SK-N-MC (cell line): Measurements from ENCODE around the gene B9D2.

Experiments used
- EZH2 ChIP-seq: fragments of 200-600 bp; sonication (generic); IDR thresholded peaks from one replicate; pipeline ENCODE4 v1.6.1; 2017; ENCODE audit warnings: antibody characterized with exemption
- POLR2AphosphoS5 ChIP-seq: IDR thresholded peaks from 2 replicates; pipeline ENCODE4 v1.6.1; 2012; ENCODE audit warnings: mild to moderate bottlenecking, low read depth, low read length, borderline replicate concordance

GRCh38 chr19:41316306-41316920 is 47.5 kb downstream of the B9D2 start:
- TF ChIP-seq EZH2 (no peak), POLR2AphosphoS5 (no peak)
